ENCODE measurements around the gene MYH16. TPM values are rescaled to one million over a fixed set of nuclear protein-coding genes. Genes with fewer than 3 reads are reported as not detected.

The MYH16 gene
- total and polyA plus RNA-seq, 10 of the 15 experiments (the other 5 are each of a cell fraction or from before 2014, with no cell fraction given), result 0.03 to 0.33 (median 0.04) TPM; not detected in 3

DNA sequence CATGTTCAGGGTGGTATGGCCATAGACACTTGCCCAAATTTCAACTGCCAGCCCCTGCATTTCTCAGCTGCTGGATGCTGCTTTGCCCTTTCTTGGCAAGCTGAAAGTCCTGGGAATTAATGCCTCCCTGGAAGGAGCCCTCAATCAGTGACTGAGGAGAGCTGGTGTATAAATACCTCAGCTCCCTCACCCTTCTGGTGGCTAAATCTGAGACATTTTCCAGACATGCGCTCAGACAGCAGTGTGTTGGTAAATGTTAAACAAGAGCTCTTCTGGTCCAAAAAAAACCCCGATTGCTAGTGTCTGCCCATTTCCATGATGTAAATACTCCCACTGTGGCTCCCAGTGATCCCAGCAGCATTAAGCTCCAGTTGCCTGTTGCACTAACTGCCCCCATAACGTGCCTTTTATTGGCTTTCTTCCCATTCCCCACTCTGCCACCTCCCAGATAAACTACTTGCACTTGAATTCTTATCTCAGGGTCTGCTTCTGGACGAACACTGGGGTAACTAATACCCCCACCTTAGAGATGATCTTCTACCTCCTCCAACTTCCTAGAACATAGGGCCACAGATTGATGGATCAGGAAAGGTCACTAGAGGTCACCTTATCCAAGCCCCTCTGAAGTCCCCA lies 6.7 kb upstream of the MYH16 start:
- H2AFZ ChIP-seq (ENCODE audit: control insufficient read depth, low read depth, low read length), result no peak overlapping the region
- intact Hi-C loops (cut with micrococcal nuclease; ENCODE audit: unreplicated experiment) (no loop called here), in situ Hi-C loops (cut with MboI) (no loop called here)
- ChIA-PET POLR2A (no interaction called here), RAD21 (ENCODE audit: unreplicated experiment) (no interaction called here), CTCF (no interaction called here), SMC1A (ENCODE audit: uncharacterized antibody, unreplicated experiment) (no interaction called here)
- FAIRE-seq (no peak), ATAC-seq (no peak), DNase-seq (ENCODE audit: low read depth, low spot score) (no peak)
- H3K27ac ChIP-seq (ENCODE audit: control insufficient read depth, insufficient read depth), result no peak overlapping the region
- WGBS (ENCODE audit: insufficient coverage, insufficient replicate concordance, low lambda C conversion rate, missing lambda C conversion rate), result 23% methylated on average over 4 of the region's 4 CpGs
- no peaks in the 10 kb centered on the region for H3K79me2 ChIP-seq (ENCODE audit: control insufficient read depth, insufficient read depth, low read length)
- no peak overlapping the region for H3K4me2 ChIP-seq (ENCODE audit: control insufficient read depth, insufficient read depth)
- H3K9ac ChIP-seq (ENCODE audit: control insufficient read depth, insufficient read depth, low read length), result no peak overlapping the region
- no peaks in the 10 kb centered on the region for H3K9me3 ChIP-seq (replicated peaks; ENCODE audit: control insufficient read depth, insufficient read depth, low read length)
- TF ChIP-seq MEF2A (IDR thresholded peaks at IDR 0.05; ENCODE audit: insufficient read depth, low read depth, low read length), result no peak
- TF ChIP-seq JUND (IDR thresholded peaks at IDR 0.05; ENCODE audit: low read depth, low read length), result no peak
- no peak for TF ChIP-seq EED (IDR thresholded peaks at IDR 0.05; ENCODE audit: low read depth)
- TF ChIP-seq SMC3 (IDR thresholded peaks at IDR 0.05; ENCODE audit: borderline replicate concordance, low read length), result no peak
- no peak for TF ChIP-seq CHD2 (IDR thresholded peaks at IDR 0.05; ENCODE audit: borderline replicate concordance, low read depth, low read length)
- TF ChIP-seq PAX8 (IDR thresholded peaks at IDR 0.05), result no peak
- no peak for TF ChIP-seq TBL1XR1 (IDR thresholded peaks at IDR 0.05; ENCODE audit: low read depth, low read length)
- no peak for TF ChIP-seq ZSCAN29 (IDR thresholded peaks at IDR 0.05)
- TF ChIP-seq, protein P1, sequence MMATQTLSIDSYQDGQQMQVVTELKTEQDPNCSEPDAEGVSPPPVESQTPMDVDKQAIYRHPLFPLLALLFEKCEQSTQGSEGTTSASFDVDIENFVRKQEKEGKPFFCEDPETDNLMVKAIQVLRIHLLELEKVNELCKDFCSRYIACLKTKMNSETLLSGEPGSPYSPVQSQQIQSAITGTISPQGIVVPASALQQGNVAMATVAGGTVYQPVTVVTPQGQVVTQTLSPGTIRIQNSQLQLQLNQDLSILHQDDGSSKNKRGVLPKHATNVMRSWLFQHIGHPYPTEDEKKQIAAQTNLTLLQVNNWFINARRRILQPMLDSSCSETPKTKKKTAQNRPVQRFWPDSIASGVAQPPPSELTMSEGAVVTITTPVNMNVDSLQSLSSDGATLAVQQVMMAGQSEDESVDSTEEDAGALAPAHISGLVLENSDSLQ (IDR thresholded peaks at IDR 0.05), result no peak
- TF ChIP-seq NFYA (IDR thresholded peaks at IDR 0.05; ENCODE audit: borderline replicate concordance, low read depth, low read length), result no peak
- no peak for TF ChIP-seq FOXK2 (IDR thresholded peaks at IDR 0.05)
- peaks cover 0 to 4% of the 10 kb centered on the region in 2 experiments; a peak in 1 of 4 replicates for H3K27me3 ChIP-seq (replicated peaks in 1 of 2; ENCODE audit: control insufficient read depth in 2 of 2, insufficient read depth in 2 of 2, low read length in 1 of 2)
- BruUV-seq (replicated peaks), result no TSS peak
- H4K20me1 ChIP-seq (ENCODE audit: control insufficient read depth, insufficient read depth), result no peaks in the 10 kb centered on the region
- no peak overlapping the region for H3K4me3 ChIP-seq
- no peaks in the 10 kb centered on the region for H3K36me3 ChIP-seq (ENCODE audit: control insufficient read depth in 2 of 2, insufficient read depth in 2 of 2, low read length in 1 of 2)
- H3K4me1 ChIP-seq (ENCODE audit: control insufficient read depth, insufficient read depth, low read length), result no peaks in the 10 kb centered on the region
